ENCODE results near the gene INCA1. TPM values are rescaled to one million over a fixed set of nuclear protein-coding genes. Genes with fewer than 3 reads are reported as not detected.
A peak's percentile ranks its signal among the peaks of the same experiment; 100 is the strongest.

Gene INCA1
- total and polyA plus RNA-seq, 2 of the 13 experiments (the other 11 are each of a cell fraction or from before 2014, with no cell fraction given): 0.93 to 2.6 TPM

GRCh38 chr17:4949321-4950074, 47.8 kb downstream of the INCA1 start (continued):
- no peak for TF ChIP-seq SIX4 (CRISPR knock-in tag; IDR thresholded peaks at IDR 0.05)
- 0 out of 2 replicates have a peak, but pooled peaks have one; percentile 12 for TF ChIP-seq MTERF4 (CRISPR knock-in tag; IDR thresholded peaks at IDR 0.05)
- TF ChIP-seq ZFP62 (CRISPR knock-in tag; IDR thresholded peaks at IDR 0.05): no peak
- no peak for TF ChIP-seq SMARCE1 (IDR thresholded peaks at IDR 0.05; ENCODE audit: borderline replicate concordance)
- TF ChIP-seq ZNF713 (CRISPR knock-in tag; IDR thresholded peaks at IDR 0.05): 0 out of 2 replicates have a peak, but pooled peaks have one; percentile 31
- 0 out of 2 replicates have a peak, but pooled peaks have one; percentile 46 for TF ChIP-seq MXD3 (CRISPR knock-in tag; IDR thresholded peaks at IDR 0.05)
- TF ChIP-seq ZBTB4 (CRISPR knock-in tag; IDR thresholded peaks at IDR 0.05; ENCODE audit: borderline replicate concordance): no peak
- TF ChIP-seq RNF219 (CRISPR knock-in tag; IDR thresholded peaks at IDR 0.05): no peak
- no peak for TF ChIP-seq SOX6 (IDR thresholded peaks at IDR 0.05)
- TF ChIP-seq SOX6 (CRISPR knock-in tag; IDR thresholded peaks at IDR 0.05): no peak; the same call in none of the 2 replicates
- peak; percentile 56 for TF ChIP-seq ZBTB38 (CRISPR knock-in tag; IDR thresholded peaks at IDR 0.05)
- TF ChIP-seq ZNF710 (CRISPR knock-in tag; IDR thresholded peaks at IDR 0.05; ENCODE audit: borderline replicate concordance): no peak
- TF ChIP-seq ZNF354B (CRISPR knock-in tag; IDR thresholded peaks at IDR 0.05): no peak
- TF ChIP-seq DNMT3B (CRISPR knock-in tag; conservative IDR thresholded peaks at IDR 0.05): no peak
- TF ChIP-seq HOXA7 (CRISPR knock-in tag; IDR thresholded peaks at IDR 0.05): 0 out of 2 replicates have a peak, but pooled peaks have one; percentile 32
- TF ChIP-seq ZIK1 (CRISPR knock-in tag; IDR thresholded peaks at IDR 0.05; ENCODE audit: borderline replicate concordance, low read depth): no peak
- TF ChIP-seq MEF2D (CRISPR knock-in tag; IDR thresholded peaks at IDR 0.05): no peak
- TF ChIP-seq TEAD2 (CRISPR knock-in tag; IDR thresholded peaks at IDR 0.05): no peak
- TF ChIP-seq RNF2 (conservative IDR thresholded peaks at IDR 0.05; ENCODE audit: low read depth): peak; percentile 54; the same call in 1 of the 2 replicates
- no peak for TF ChIP-seq YEATS2 (CRISPR knock-in tag; IDR thresholded peaks at IDR 0.05; ENCODE audit: borderline replicate concordance)
- TF ChIP-seq ZFAT (CRISPR knock-in tag; conservative IDR thresholded peaks at IDR 0.05): no peak

Measured in HepG2 (cell line).